ENCODE results near the gene FKBP4.

FKBP4 gene

DNA sequence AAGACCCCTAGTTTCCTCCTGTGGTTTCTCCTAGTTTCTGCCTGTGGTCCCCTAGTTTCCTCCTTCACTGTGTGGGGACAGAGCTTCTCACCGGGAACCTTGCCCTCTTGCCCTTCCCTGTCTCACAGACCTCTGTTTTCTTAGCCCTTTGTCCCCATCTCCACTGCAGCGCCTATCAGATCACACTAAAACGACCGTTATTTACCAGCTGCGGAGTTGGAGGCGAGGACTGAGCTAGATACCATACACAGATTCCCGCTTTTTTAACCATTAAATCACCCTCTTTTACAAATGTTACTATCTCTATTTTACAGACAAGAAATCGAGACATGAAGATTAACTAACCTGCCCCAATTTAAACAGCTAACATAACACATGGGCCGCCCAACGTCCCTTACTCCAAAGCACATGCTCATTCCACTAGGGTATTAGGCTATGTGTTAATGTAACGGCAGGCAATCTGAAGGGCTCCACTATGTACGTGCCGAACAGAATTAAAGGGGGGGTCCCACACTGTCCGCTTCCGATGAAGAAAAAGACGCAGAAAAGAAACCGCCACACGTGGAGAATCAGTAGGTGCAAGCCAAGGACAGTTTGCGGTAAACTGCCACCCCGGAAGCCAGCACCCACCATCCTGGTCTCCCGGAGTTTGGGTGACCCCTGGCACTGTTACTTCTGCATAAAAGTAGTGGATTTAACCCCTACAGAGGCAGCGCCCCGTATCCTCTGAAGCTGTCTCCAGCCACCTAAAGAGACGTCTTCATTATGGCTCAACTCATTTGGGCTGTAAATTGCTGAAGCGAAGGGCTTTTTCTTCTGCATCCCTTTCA lies 1.9 kb upstream of the FKBP4 start:
- Histone ChIP-seq H3K4me3 (ENCODE audit: severe bottlenecking) (no peak overlapping the region), H3K4me1 (ENCODE audit: insufficient read depth, poor library complexity, severe bottlenecking) (peaks cover 6% of the 10 kb centered on the region), H3K36me3 (ENCODE audit: low read depth) (peaks cover 19% of the 10 kb centered on the region), H3K27me3 (ENCODE audit: insufficient read depth, poor library complexity, severe bottlenecking) (no peaks in the 10 kb centered on the region), H3K27ac (ENCODE audit: poor library complexity, severe bottlenecking) (no peak overlapping the region), H3K9me3 (ENCODE audit: severe bottlenecking) (no peaks in the 10 kb centered on the region)
- DNase-seq (ENCODE audit: low spot score): peak; percentile 50
- no peak for ATAC-seq (ENCODE audit: low read depth)
- TF ChIP-seq, protein P1, sequence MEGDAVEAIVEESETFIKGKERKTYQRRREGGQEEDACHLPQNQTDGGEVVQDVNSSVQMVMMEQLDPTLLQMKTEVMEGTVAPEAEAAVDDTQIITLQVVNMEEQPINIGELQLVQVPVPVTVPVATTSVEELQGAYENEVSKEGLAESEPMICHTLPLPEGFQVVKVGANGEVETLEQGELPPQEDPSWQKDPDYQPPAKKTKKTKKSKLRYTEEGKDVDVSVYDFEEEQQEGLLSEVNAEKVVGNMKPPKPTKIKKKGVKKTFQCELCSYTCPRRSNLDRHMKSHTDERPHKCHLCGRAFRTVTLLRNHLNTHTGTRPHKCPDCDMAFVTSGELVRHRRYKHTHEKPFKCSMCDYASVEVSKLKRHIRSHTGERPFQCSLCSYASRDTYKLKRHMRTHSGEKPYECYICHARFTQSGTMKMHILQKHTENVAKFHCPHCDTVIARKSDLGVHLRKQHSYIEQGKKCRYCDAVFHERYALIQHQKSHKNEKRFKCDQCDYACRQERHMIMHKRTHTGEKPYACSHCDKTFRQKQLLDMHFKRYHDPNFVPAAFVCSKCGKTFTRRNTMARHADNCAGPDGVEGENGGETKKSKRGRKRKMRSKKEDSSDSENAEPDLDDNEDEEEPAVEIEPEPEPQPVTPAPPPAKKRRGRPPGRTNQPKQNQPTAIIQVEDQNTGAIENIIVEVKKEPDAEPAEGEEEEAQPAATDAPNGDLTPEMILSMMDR (IDR thresholded peaks at IDR 0.05; ENCODE audit: poor library complexity, severe bottlenecking): no peak

DNA sequence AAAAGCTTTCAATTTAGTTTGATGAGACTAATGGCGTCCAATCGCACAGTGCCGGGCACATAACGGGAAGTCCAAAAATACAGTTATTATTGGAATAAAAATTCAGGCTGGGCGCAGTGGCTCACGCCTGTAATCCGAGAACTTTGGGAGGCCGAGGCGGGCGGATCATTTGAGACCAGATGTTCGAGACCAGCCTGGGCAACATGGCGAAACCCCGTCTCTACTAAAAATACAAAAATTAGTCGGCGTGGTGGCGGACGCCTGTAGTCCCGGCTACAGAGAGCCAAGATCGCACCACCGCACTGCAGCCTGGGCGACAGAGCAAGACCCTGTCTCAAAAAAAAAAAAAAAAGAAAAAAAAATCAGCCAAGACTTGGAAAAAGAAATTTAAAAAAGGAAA lies 1.2 kb upstream of the FKBP4 start:
- peak; percentile 28 for DNase-seq (ENCODE audit: low spot score)
- H3K27me3 ChIP-seq (ENCODE audit: insufficient read depth, poor library complexity, severe bottlenecking): no peaks in the 10 kb centered on the region
- no peak overlapping the region for H3K27ac ChIP-seq (ENCODE audit: poor library complexity, severe bottlenecking)
- peaks cover 26% of the 10 kb centered on the region for H3K36me3 ChIP-seq (ENCODE audit: low read depth)
- no peak for ATAC-seq (ENCODE audit: low read depth)
- peaks cover 6% of the 10 kb centered on the region for H3K4me1 ChIP-seq (ENCODE audit: insufficient read depth, poor library complexity, severe bottlenecking)
- TF ChIP-seq, protein P1 (IDR thresholded peaks at IDR 0.05; ENCODE audit: poor library complexity, severe bottlenecking): no peak
- H3K9me3 ChIP-seq (ENCODE audit: severe bottlenecking): no peaks in the 10 kb centered on the region
- no peak overlapping the region for H3K4me3 ChIP-seq (ENCODE audit: severe bottlenecking)

DNA sequence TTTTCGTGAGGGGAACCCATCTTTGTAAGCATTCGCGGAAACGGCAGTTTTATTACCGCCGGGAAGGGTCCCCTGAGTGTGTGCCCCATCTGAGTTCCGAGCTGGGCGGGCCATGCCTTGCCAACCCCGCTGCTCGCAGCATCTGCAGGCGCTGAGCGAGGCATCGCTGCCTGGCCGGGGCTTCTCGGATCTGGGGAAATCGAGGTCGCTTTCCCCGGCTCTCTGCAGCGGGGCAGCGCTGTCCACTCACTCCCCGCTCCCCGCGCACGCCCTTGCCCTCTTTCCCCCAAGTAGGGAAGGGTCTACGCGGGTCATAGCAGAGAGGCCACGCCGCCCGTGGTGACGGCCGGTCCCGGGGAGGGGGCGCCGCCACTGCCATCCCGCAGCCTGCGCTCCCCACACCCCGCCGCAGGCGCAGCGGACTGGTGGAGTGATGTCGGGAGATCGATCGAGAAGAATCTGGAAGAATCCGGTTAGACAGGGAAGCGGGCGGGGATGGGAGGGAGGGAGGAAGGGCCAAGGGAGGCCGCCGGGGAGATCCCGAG lies 507 bp upstream of the FKBP4 start:
- Histone ChIP-seq H3K36me3 (ENCODE audit: low read depth) (peaks cover 33% of the 10 kb centered on the region), H3K4me1 (ENCODE audit: insufficient read depth, poor library complexity, severe bottlenecking) (peaks cover 6% of the 10 kb centered on the region), H3K4me3 (ENCODE audit: severe bottlenecking) (peak overlapping the region; percentile 96), H3K9me3 (ENCODE audit: severe bottlenecking) (no peaks in the 10 kb centered on the region), H3K27ac (ENCODE audit: poor library complexity, severe bottlenecking) (peak overlapping the region; percentile 53), H3K27me3 (ENCODE audit: insufficient read depth, poor library complexity, severe bottlenecking) (no peaks in the 10 kb centered on the region)
- TF ChIP-seq, protein P1 (IDR thresholded peaks at IDR 0.05; ENCODE audit: poor library complexity, severe bottlenecking): no peak
- DNase-seq (ENCODE audit: low spot score) (no peak), ATAC-seq (ENCODE audit: low read depth) (peak; percentile 10; the same call in 2 of the 3 replicates)

DNA sequence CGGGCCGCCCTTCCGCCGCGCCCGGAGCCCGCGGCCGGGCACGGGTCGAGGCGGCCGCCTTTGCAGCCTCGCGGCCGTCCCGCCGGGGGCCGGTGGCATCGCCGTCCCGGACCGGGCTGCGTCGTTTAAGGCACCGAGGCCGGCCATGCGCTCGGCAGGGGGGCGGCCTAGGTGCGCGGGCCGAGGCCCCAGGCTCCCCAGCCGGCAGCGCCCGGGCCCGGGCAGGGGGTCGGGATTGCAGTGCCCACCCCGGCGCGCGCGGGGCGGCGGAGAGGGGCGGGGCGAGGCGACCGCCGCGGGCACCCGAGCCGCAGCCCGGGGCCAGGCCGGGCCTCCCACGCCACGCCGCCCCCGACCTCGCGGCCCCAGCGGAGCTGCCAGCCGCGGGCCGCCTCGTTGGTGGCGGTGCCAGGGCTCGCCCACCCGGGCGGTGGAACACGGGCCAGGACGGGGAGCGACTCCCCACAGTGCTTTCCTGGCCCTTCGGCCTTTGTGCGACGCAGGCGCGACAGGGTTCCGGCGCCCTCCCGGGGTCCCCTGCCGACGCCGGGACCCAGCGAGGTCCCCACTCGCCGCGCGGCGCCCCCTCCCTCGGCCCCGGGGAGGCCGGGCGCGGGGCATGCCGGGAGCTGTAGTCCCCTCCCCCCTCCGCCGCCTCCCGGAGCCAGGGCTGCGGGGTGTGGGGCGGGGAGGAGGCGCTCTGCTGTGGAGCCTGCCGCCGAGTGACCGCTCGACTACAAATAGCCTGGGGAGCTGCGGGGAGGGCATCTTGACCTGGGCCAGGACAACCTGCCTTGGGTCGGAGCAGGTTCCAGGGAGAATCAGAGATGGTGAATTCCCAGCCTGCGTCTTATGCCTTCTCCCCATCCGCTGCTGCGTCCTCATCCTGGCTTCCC lies 769 bp downstream of the FKBP4 start:
- Histone ChIP-seq H3K27ac (ENCODE audit: poor library complexity, severe bottlenecking) (peak overlapping the region; percentile 53), H3K4me3 (ENCODE audit: severe bottlenecking) (peak overlapping the region; percentile 96), H3K27me3 (ENCODE audit: insufficient read depth, poor library complexity, severe bottlenecking) (no peaks in the 10 kb centered on the region), H3K36me3 (ENCODE audit: low read depth) (peaks cover 46% of the 10 kb centered on the region), H3K4me1 (ENCODE audit: insufficient read depth, poor library complexity, severe bottlenecking) (peaks cover 6% of the 10 kb centered on the region), H3K9me3 (ENCODE audit: severe bottlenecking) (no peaks in the 10 kb centered on the region)
- peak; percentile 78 for DNase-seq (ENCODE audit: low spot score)
- ATAC-seq (ENCODE audit: low read depth): peak; percentile 67
- TF ChIP-seq, protein P1 (IDR thresholded peaks at IDR 0.05; ENCODE audit: poor library complexity, severe bottlenecking): no peak

Data from RWPE2 (cell line).